ENCODE measurements around the gene CEBPZOS. TPM values are rescaled to one million over a fixed set of nuclear protein-coding genes. Genes with fewer than 3 reads are reported as not detected.
A peak's percentile ranks its signal among the peaks of the same experiment; 100 is the strongest.
"Not testable (repeated sequence)": the region's sequence is repeated elsewhere in the genome, so short reads cannot be mapped to it uniquely, and the experiment has no call there.

Gene CEBPZOS
- total RNA-seq, 2 donors from 2014 or later: 23.2 to 24.1 TPM

GRCh38 chr2:37201766-37202165, 5.5 kb downstream of the CEBPZOS start:
- H3K9me3 ChIP-seq (ENCODE audit: control insufficient read depth, low read length, poor library complexity, severe bottlenecking): no peaks in the 10 kb centered on the region
- DNase-seq (no peak), ATAC-seq (no peak)
- Mint-ChIP-seq H3K27ac (no peak overlapping the region), H3K36me3 (ENCODE audit: low read depth) (peaks cover 2% of the 10 kb centered on the region), H3K4me1 (peaks cover 15% of the 10 kb centered on the region), H3K27me3 (no peaks in the 10 kb centered on the region), H3K4me3 (no peak overlapping the region)

DNA sequence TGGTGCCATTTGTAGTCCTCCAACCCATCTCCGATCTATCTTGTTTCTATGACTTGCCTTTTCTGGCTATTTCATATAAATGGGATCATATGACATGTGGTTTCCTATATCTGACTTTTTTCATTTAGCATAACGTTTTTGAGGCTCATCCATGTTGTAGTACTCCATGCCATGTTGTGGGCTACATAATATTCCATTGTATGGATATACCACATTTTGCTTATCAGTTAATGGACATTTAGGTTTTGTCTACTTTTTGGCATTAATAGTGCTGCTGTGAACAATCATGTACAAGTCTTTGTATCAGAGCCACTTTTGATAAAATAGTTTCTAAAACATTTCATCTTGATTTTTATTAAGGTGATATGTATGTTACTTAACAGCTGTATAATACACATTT, 7.4 kb downstream of the CEBPZOS start:
- ATAC-seq (no peak), DNase-seq (no peak)
- peaks cover 9% of the 10 kb centered on the region for H3K4me1 Mint-ChIP-seq
- H3K36me3 Mint-ChIP-seq (ENCODE audit: low read depth): peaks cover 8% of the 10 kb centered on the region
- no peak overlapping the region for H3K27ac Mint-ChIP-seq
- H3K4me3 Mint-ChIP-seq: no peak overlapping the region
- no peaks in the 10 kb centered on the region for H3K27me3 Mint-ChIP-seq
- no peaks in the 10 kb centered on the region for H3K9me3 ChIP-seq (ENCODE audit: control insufficient read depth, low read length, poor library complexity, severe bottlenecking)

GRCh38 chr2:37205071-37205661, 8.9 kb downstream of the CEBPZOS start:
- ATAC-seq; DNase-seq; H3K4me1 Mint-ChIP-seq; H3K4me3 Mint-ChIP-seq; H3K9me3 ChIP-seq (ENCODE audit: control insufficient read depth, low read length, poor library complexity, severe bottlenecking); H3K27me3 Mint-ChIP-seq: not testable (repeated sequence)
- peak overlapping the region; percentile 4 for H3K27ac Mint-ChIP-seq
- H3K36me3 Mint-ChIP-seq (ENCODE audit: low read depth): peaks cover 20% of the 10 kb centered on the region

- peaks cover 2% of the 10 kb centered on the region for H3K4me1 Mint-ChIP-seq
- no peaks in the 10 kb centered on the region for H3K9me3 ChIP-seq (ENCODE audit: control insufficient read depth, low read length, poor library complexity, severe bottlenecking)
- no peaks in the 10 kb centered on the region for H3K27me3 Mint-ChIP-seq
- peaks cover 23% of the 10 kb centered on the region for H3K36me3 Mint-ChIP-seq (ENCODE audit: low read depth)
- DNase-seq (no peak), ATAC-seq (no peak)
- no peak overlapping the region for H3K4me3 Mint-ChIP-seq
- H3K27ac Mint-ChIP-seq: peak overlapping the region; percentile 4
These were observed 9.5 kb downstream of the CEBPZOS start for GRCh38 chr2:37205689-37206341.

GRCh38 chr2:37206760-37207159, 10.5 kb downstream of the CEBPZOS start:
- not testable (repeated sequence) for H3K4me3 Mint-ChIP-seq

GRCh38 chr2:37211212-37211611, 14.9 kb downstream of the CEBPZOS start:
- H3K9me3 ChIP-seq (ENCODE audit: control insufficient read depth, low read length, poor library complexity, severe bottlenecking): no peaks in the 10 kb centered on the region
- Mint-ChIP-seq H3K4me1 (peaks cover 5% of the 10 kb centered on the region), H3K4me3 (no peak overlapping the region), H3K27me3 (no peaks in the 10 kb centered on the region), H3K27ac (peak overlapping the region; percentile 12), H3K36me3 (ENCODE audit: low read depth) (peaks cover 32% of the 10 kb centered on the region)
- no peak for ATAC-seq
- DNase-seq: no peak

More at GRCh38 chr2:37206760-37207159, 10.5 kb downstream of the CEBPZOS start:
- H3K9me3 ChIP-seq (ENCODE audit: control insufficient read depth, low read length, poor library complexity, severe bottlenecking); DNase-seq; H3K27ac Mint-ChIP-seq; H3K4me1 Mint-ChIP-seq; H3K27me3 Mint-ChIP-seq; ATAC-seq: not testable (repeated sequence)
- peaks cover 28% of the 10 kb centered on the region for H3K36me3 Mint-ChIP-seq (ENCODE audit: low read depth)

GRCh38 chr2:37211939-37212338, 15.6 kb downstream of the CEBPZOS start:
- Mint-ChIP-seq H3K36me3 (ENCODE audit: low read depth) (peaks cover 29% of the 10 kb centered on the region), H3K27ac (no peak overlapping the region), H3K4me3 (no peak overlapping the region), H3K4me1 (peaks cover 5% of the 10 kb centered on the region), H3K27me3 (no peaks in the 10 kb centered on the region)
- ATAC-seq: no peak
- no peaks in the 10 kb centered on the region for H3K9me3 ChIP-seq (ENCODE audit: control insufficient read depth, low read length, poor library complexity, severe bottlenecking)
- DNase-seq: no peak

- ATAC-seq: no peak
- no peaks in the 10 kb centered on the region for H3K9me3 ChIP-seq (ENCODE audit: control insufficient read depth, low read length, poor library complexity, severe bottlenecking)
- peak overlapping the region; percentile 45 for H3K27ac Mint-ChIP-seq
- no peak overlapping the region for H3K4me3 Mint-ChIP-seq
- no peak for DNase-seq
- no peaks in the 10 kb centered on the region for H3K27me3 Mint-ChIP-seq
- peaks cover 3% of the 10 kb centered on the region for H3K4me1 Mint-ChIP-seq
- peaks cover 12% of the 10 kb centered on the region for H3K36me3 Mint-ChIP-seq (ENCODE audit: low read depth)
These were observed 19.0 kb downstream of the CEBPZOS start for GRCh38 chr2:37215250-37215649.

DNA sequence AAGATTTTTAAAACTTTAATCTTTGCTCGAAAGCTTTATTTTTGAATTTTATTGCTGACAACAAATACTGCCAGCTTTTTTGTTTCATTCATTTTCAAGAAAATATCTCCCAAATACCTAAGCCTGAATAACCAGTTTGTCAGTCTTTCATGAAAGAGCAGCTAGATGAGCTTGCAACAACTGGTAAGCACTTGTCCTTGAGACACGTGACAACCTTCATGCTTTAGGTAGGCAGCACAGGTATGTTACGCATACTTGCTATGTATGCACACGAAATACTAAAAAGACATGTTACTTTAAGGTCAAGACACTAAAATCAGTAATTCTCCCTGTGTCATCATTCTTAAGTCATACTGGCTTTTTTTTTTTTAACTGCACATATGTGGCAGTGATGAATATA, 22.8 kb downstream of the CEBPZOS start:
- H3K9me3 ChIP-seq (ENCODE audit: control insufficient read depth, low read length, poor library complexity, severe bottlenecking): no peaks in the 10 kb centered on the region
- Mint-ChIP-seq H3K4me3 (no peak overlapping the region), H3K27me3 (no peaks in the 10 kb centered on the region), H3K36me3 (ENCODE audit: low read depth) (peaks cover 3% of the 10 kb centered on the region), H3K4me1 (peaks cover 13% of the 10 kb centered on the region), H3K27ac (no peak overlapping the region)
- ATAC-seq (no peak), DNase-seq (no peak)

GRCh38 chr2:37223131-37223530, 26.8 kb downstream of the CEBPZOS start:
- no peak for ATAC-seq
- H3K4me1 Mint-ChIP-seq: peaks cover 33% of the 10 kb centered on the region
- no peak overlapping the region for H3K4me3 Mint-ChIP-seq
- peaks cover 9% of the 10 kb centered on the region for H3K36me3 Mint-ChIP-seq (ENCODE audit: low read depth)
- H3K27me3 Mint-ChIP-seq: no peaks in the 10 kb centered on the region
- no peak for DNase-seq
- H3K27ac Mint-ChIP-seq: peak overlapping the region; percentile 17
- no peaks in the 10 kb centered on the region for H3K9me3 ChIP-seq (ENCODE audit: control insufficient read depth, low read length, poor library complexity, severe bottlenecking)

DNA sequence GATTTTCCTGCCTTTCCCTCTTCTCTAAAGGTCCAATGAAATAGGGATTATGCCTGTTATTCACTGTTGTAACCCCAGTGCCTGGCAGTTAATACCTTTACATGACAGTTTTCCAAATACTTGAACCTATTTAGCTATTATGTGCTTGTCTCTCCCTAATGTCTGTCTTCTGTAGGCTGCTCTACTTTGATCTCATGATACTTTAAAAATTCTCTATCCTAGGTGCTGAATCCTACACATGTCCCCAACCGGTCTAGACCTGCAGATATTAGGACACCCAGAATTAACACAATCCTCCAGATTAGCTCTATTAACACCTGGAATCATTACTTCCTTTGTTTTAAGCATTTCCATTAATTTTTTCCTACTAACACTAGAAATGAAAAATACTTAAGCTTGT, 27.8 kb downstream of the CEBPZOS start:
- ATAC-seq: no peak
- Mint-ChIP-seq H3K36me3 (ENCODE audit: low read depth) (peaks cover 9% of the 10 kb centered on the region), H3K4me1 (peaks cover 33% of the 10 kb centered on the region), H3K27ac (peak overlapping the region; percentile 37), H3K27me3 (no peaks in the 10 kb centered on the region), H3K4me3 (no peak overlapping the region)
- no peaks in the 10 kb centered on the region for H3K9me3 ChIP-seq (ENCODE audit: control insufficient read depth, low read length, poor library complexity, severe bottlenecking)
- DNase-seq: no peak

DNA sequence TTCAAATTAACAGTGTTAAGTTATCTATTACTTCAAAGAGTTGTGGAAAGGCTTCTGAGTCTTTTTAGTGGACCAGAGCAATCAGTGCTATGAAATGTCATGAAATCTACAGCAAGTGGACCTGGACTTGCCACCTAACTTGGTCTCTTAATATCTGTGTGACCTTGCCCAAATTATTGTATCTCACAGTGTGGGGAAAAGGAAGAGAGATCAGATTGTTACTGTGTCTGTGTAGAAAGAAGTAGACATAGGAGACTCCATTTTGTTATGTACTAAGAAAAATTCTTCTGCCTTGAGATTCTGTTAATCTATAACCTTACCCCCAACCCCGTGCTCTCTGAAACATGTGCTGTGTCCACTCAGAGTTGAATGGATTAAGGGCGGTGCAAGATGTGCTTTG, 28.8 kb downstream of the CEBPZOS start:
- H3K27me3 Mint-ChIP-seq; H3K9me3 ChIP-seq (ENCODE audit: control insufficient read depth, low read length, poor library complexity, severe bottlenecking); H3K36me3 Mint-ChIP-seq (ENCODE audit: low read depth); DNase-seq; ATAC-seq: not testable (repeated sequence)
- Mint-ChIP-seq H3K4me1 (peaks cover 37% of the 10 kb centered on the region), H3K27ac (peak overlapping the region; percentile 37), H3K4me3 (peak overlapping the region; percentile 28)

- Mint-ChIP-seq H3K4me1 (peaks cover 37% of the 10 kb centered on the region), H3K4me3 (no peak overlapping the region), H3K27me3 (no peaks in the 10 kb centered on the region), H3K36me3 (ENCODE audit: low read depth) (peaks cover 9% of the 10 kb centered on the region), H3K27ac (peak overlapping the region; percentile 24)
- DNase-seq (no peak), ATAC-seq (no peak)
- H3K9me3 ChIP-seq (ENCODE audit: control insufficient read depth, low read length, poor library complexity, severe bottlenecking): no peaks in the 10 kb centered on the region
These were observed 30.6 kb downstream of the CEBPZOS start for GRCh38 chr2:37226863-37227262.

DNA sequence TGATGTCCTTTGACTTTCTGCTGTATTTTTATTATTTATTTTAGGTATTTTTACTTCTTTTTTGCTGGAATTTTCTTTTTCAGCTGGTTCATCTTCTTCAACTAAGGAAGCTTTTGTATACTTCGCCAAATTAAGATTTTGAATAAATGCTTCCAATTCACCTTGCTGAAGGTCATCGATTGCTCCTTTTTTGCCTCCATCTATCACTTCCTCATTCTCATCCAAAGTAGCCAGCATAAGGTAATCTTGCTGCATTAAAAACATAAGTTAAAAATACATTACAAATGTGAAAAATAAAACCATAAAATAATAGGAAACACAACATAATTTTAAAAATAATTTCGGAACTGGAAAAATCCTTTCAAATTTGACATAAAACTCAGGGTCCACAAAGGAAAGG, 32.5 kb downstream of the CEBPZOS start:
- Mint-ChIP-seq H3K4me1 (peaks cover 26% of the 10 kb centered on the region), H3K4me3 (no peak overlapping the region), H3K27ac (no peak overlapping the region), H3K36me3 (ENCODE audit: low read depth) (peaks cover 6% of the 10 kb centered on the region), H3K27me3 (no peaks in the 10 kb centered on the region)
- no peaks in the 10 kb centered on the region for H3K9me3 ChIP-seq (ENCODE audit: control insufficient read depth, low read length, poor library complexity, severe bottlenecking)
- no peak for ATAC-seq
- DNase-seq: no peak

All from T-helper 17 cell (primary cell).